Measurements from ENCODE around the gene APBB3.

GRCh38 chr5:140545606-140546005 is 18.8 kb downstream of the APBB3 start:
- TF ChIP-seq POLR2A (IDR thresholded peaks at IDR 0.05) (no peak), CTCF (IDR thresholded peaks at IDR 0.05) (no peak)

All from lower leg skin (tissue), 3 donors.